GM12878 (cell line): ENCODE data around the gene SVOP. TPM values are rescaled to one million over a fixed set of nuclear protein-coding genes. Genes with fewer than 3 reads are reported as not detected.
"Not testable (repeated sequence)": the region's sequence is repeated elsewhere in the genome, so short reads cannot be mapped to it uniquely, and the experiment has no call there.

Experiments
- ATAC-seq: fragments of 200-7000 bp; cut with Tn5 transposase; 3 replicates; pipeline ENCODE4 v1.9.1; 2020; ENCODE audit warnings: mild to moderate bottlenecking, moderate library complexity
- BruUV-seq: library from RNA; stranded (reverse); fragments of 400-500 nt; replicated peaks from 2 replicates; lab custom pipeline; 2021; lab: Mats Ljungman, UMichigan
- CTCF ChIA-PET: fragments of 300-600 bp; sonication (Branson Sonifier 250); formaldehyde crosslinking; extraction: SDS; loops from one replicate; lab custom pipeline; 2021; ENCODE audit warnings: inconsistent platforms; lab: Yijun Ruan, JAX
- POLR2A ChIA-PET: fragments of 350-600 bp; formaldehyde crosslinking; extraction: SDS; loops from one replicate; lab custom pipeline; 2021; ENCODE audit warnings: inconsistent platforms; lab: Charles Lee
- RAD21 ChIA-PET: fragments of 300-600 bp; sonication (Branson Sonifier 250); formaldehyde crosslinking; loops from one replicate; lab custom pipeline; 2023; ENCODE audit warnings: antibody characterized with exemption; ENCODE audit not compliant: unreplicated experiment; lab: Charles Lee
- SMC1A ChIA-PET: fragments of 300-600 bp; sonication (Branson Sonifier 250); formaldehyde crosslinking; loops from one replicate; lab custom pipeline; 2023; ENCODE audit not compliant: unreplicated experiment, uncharacterized antibody; lab: Charles Lee
- DNase-seq: peaks from one replicate; pipeline ENCODE4 v3.0.0-alpha.2; 2011; ENCODE audit warnings: low read depth, low spot score
- FAIRE-seq: peaks from 3 replicates; lab custom pipeline; 2011; peaks lifted over from hg19 to GRCh38; lab: Jason Lieb, UNC
- H2AFZ ChIP-seq: 2 replicates; pipeline ENCODE4 v1.6.0; 2011; ENCODE audit warnings: low read depth, low read length, control low read depth; ENCODE audit not compliant: control insufficient read depth
- H3K27ac ChIP-seq: 2 replicates; pipeline ENCODE4 v1.5.1; 2011; ENCODE audit warnings: control low read depth; ENCODE audit not compliant: control insufficient read depth, insufficient read depth
- H3K27me3 ChIP-seq, 2 experiments: replicated peaks in 1 of 2; 2 replicates each; pipeline versions ENCODE4 v1.6.0 to v1.6.1; 2011; ENCODE audit warnings: low read length in 1 of 2; ENCODE audit not compliant: control insufficient read depth in 2 of 2, insufficient read depth in 2 of 2
- H3K36me3 ChIP-seq, 2 experiments: 2 replicates each; pipeline ENCODE4 v1.5.1; 2011; ENCODE audit warnings: low read length in 1 of 2; ENCODE audit not compliant: control insufficient read depth in 2 of 2, insufficient read depth in 2 of 2
- H3K4me1 ChIP-seq: 2 replicates; pipeline ENCODE4 v1.6.1; 2011; ENCODE audit warnings: mild to moderate bottlenecking, low read length, moderate library complexity, mixed read lengths; ENCODE audit not compliant: control insufficient read depth, insufficient read depth
- H3K4me2 ChIP-seq: 2 replicates; pipeline ENCODE4 v1.6.0; 2011; ENCODE audit warnings: control low read depth; ENCODE audit not compliant: control insufficient read depth, insufficient read depth
- H3K4me3 ChIP-seq: fragments of 200-600 bp; sonication (generic); 2 replicates; pipeline ENCODE4 v1.5.1; 2016
- H3K79me2 ChIP-seq: 2 replicates; pipeline ENCODE4 v1.6.0; 2011; ENCODE audit warnings: low read length; ENCODE audit not compliant: control insufficient read depth, insufficient read depth
- H3K9ac ChIP-seq: 2 replicates; pipeline ENCODE4 v1.8.0; 2011; ENCODE audit warnings: low read length, control low read depth, mixed read lengths; ENCODE audit not compliant: control insufficient read depth, insufficient read depth
- H3K9me3 ChIP-seq: replicated peaks from 3 replicates; pipeline ENCODE4 v1.5.1; 2011; ENCODE audit warnings: mild to moderate bottlenecking, low read length; ENCODE audit not compliant: control insufficient read depth, insufficient read depth
- H4K20me1 ChIP-seq: 2 replicates; pipeline ENCODE4 v1.6.0; 2011; ENCODE audit not compliant: control insufficient read depth, insufficient read depth
- ATF7 ChIP-seq: fragments of 450-650 bp; IDR thresholded peaks from 2 replicates; pipeline ENCODE4 v1.6.1; 2016; ENCODE audit warnings: low read depth, mild to moderate bottlenecking
- WGBS: methylation state at CpG from one replicate; pipeline ENCODE4 v1.1.6; 2016; ENCODE audit warnings: low lambda C conversion rate; ENCODE audit not compliant: insufficient replicate concordance, insufficient coverage; ENCODE audit errors: missing lambda C conversion rate; 5-methylcytosine and 5-hydroxymethylcytosine counted together
- in situ Hi-C: fragments of 300-500 bp; cut with MboI; formaldehyde crosslinking; loops from 9 replicates; pipeline ENCODE4 v1.14.3; 2018; ENCODE audit warnings: mixed read lengths
- intact Hi-C: fragments of 100-400 bp; cut with micrococcal nuclease; formaldehyde crosslinking; loops from one replicate; pipeline ENCODE4 v1.14.2; 2022; ENCODE audit not compliant: unreplicated experiment
- polyA plus RNA-seq, 11 experiments: library from polyadenylated mRNA; depleted of rRNA in 4 of 11; unstranded in 6 of 11; stranded (reverse) in 5 of 11; fragments of >200 nt; fragmentation: Nextera tagmentation in 4 of 11; fragmentation: Illumina TruSeq in 1 of 11; extraction: Ambion mirVana in 4 of 11; extraction: Trizol in 1 of 11; gene quantifications; 1 replicate in 1 of 11; 2 replicates in 10 of 11; pipeline versions ENCODE4 v1.2.1 to v1.2.3, GENCODE V29; 2011 to 2016; ENCODE audit warnings: inconsistent platforms in 2 of 11, missing spikeins in 2 of 11, low read depth in 1 of 11
- total RNA-seq, 4 experiments: library from RNA; depleted of rRNA in 3 of 4; stranded (reverse); fragments of >200 nt in 3 of 4; fragmentation: Illumina TruSeq in 1 of 4; extraction: Trizol in 1 of 4; gene quantifications; 2 replicates each; pipeline versions ENCODE4 v1.2.1 to v1.2.3, GENCODE V29; 2013 to 2021

Gene SVOP
- total and polyA plus RNA-seq, 10 of the 15 experiments (the other 5 are each of a cell fraction or from before 2014, with no cell fraction given): under 0.01 TPM; not detected in 9

GRCh38 chr12:109048706-109049105 is 27.8 kb upstream of the SVOP start:
- in situ Hi-C loops, H3K9me3 ChIP-seq, H3K4me1 ChIP-seq, H3K27ac ChIP-seq, POLR2A ChIA-PET, H3K27me3 ChIP-seq, DNase-seq, ATAC-seq, BruUV-seq, H3K9ac ChIP-seq, H3K79me2 ChIP-seq, H2AFZ ChIP-seq, RAD21 ChIA-PET, H3K4me2 ChIP-seq, H3K4me3 ChIP-seq, intact Hi-C loops, CTCF ChIA-PET, H4K20me1 ChIP-seq, H3K36me3 ChIP-seq, FAIRE-seq: not testable (repeated sequence)
- SMC1A ChIA-PET: interaction anchor here (0.7 kb wide), 1 partner anchor 116 kb away, joined by 3 read pairs; no protein-coding TSS in a partner anchor
- WGBS: 81% methylated on average over 3 of the region's 3 CpGs

DNA sequence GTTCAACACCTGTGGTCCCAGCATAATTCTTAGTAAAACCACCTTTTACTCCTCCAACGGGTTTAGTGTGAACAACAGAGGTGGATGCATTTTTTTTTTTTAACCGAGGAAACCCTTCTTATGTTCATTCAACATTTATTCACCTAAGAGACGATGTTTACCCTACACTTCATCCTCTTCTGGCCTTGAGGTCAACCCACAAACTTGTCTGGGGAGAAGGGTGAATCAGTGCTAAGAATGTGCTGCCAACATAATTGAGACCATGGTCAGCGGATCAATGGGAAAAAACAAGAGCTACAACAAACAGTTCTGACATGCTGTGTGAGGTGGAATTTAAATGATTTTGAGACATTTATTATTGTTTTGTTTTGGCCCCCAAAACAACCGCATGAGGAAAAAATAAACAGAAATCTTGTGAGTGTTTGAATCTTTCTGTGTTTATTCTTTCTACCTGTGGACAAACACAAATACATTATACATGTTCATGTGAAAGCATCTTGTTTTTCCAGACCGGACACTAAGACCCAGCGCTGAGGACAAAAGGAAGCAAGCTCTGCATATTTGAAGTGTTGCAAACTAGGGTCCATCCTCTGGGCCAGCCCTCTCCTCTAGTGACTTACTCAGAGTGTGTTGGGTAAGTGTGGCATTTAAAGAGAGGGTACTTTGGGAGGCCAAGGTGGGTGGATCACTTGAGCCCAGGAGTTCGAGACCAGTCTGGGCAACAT is 26.4 kb upstream of the SVOP start:
- Histone ChIP-seq H3K27ac (no peak overlapping the region), H3K4me2 (no peak overlapping the region), H3K9me3 (no peaks in the 10 kb centered on the region), H3K4me3 (no peak overlapping the region), H3K4me1 (peaks cover 3% of the 10 kb centered on the region; the same call in 1 of the 2 replicates), H3K36me3 (no peaks in the 10 kb centered on the region), H3K9ac (no peak overlapping the region), H3K27me3 (no peaks in the 10 kb centered on the region), H2AFZ (no peak overlapping the region), H4K20me1 (no peaks in the 10 kb centered on the region), H3K79me2 (no peaks in the 10 kb centered on the region)
- FAIRE-seq (no peak), DNase-seq (no peak), ATAC-seq (no peak)
- RAD21 ChIA-PET: no interaction called here
- in situ Hi-C loops (no loop called here), intact Hi-C loops (no loop called here)
- CTCF ChIA-PET: no interaction called here
- SMC1A ChIA-PET: interaction anchor here (0.6 kb wide), 1 partner anchor 43 kb away, joined by 3 read pairs; no protein-coding TSS in a partner anchor
- 81% methylated on average over 8 of the region's 8 CpGs for WGBS
- TF ChIP-seq ATF7: no peak
- no TSS peak for BruUV-seq
- POLR2A ChIA-PET: no interaction called here
